ENCODE results near the gene CD3D.

The CD3D gene

GRCh38 chr11:118342503-118343161, at the start of gene CD3D:
TSS of gene CD3D (minus strand) at chr11:118342705. CDS start at chr11:118342607, 98 bp downstream.
- peak in 3 of 4 experiments; percentile 7 to 50 (median 34) for DNase-seq

GRCh38 chr11:118383657-118384056, 41.2 kb upstream of the CD3D start:
- no peak for DNase-seq

GRCh38 chr11:118382954-118383353, 40.4 kb upstream of the CD3D start:
- no peak for DNase-seq

GRCh38 chr11:118380571-118380970, 38.1 kb upstream of the CD3D start:
- no peak for DNase-seq

- DNase-seq, result no peak
These were observed 37.0 kb upstream of the CD3D start for GRCh38 chr11:118379497-118379896.

- DNase-seq, result no peak
These were observed 33.5 kb upstream of the CD3D start for GRCh38 chr11:118375978-118376377.

- DNase-seq, result no peak
These were observed 32.2 kb upstream of the CD3D start for GRCh38 chr11:118374729-118375128.

- no peak for DNase-seq
These were observed 31.4 kb upstream of the CD3D start for GRCh38 chr11:118373871-118374270.

- no peak for DNase-seq
These were observed 30.8 kb upstream of the CD3D start for GRCh38 chr11:118373263-118373662.

GRCh38 chr11:118370774-118371173, 28.3 kb upstream of the CD3D start:
- no peak for DNase-seq

GRCh38 chr11:118366287-118366686, 23.8 kb upstream of the CD3D start:
- DNase-seq, result no peak

- DNase-seq, result no peak
These were observed 22.6 kb upstream of the CD3D start for GRCh38 chr11:118364956-118365615.

GRCh38 chr11:118359295-118359958, 16.9 kb upstream of the CD3D start, which contains the start of gene UBE4A:
TSS of gene UBE4A (plus strand) at chr11:118359600. CDS start at chr11:118365081, 5,481 bp downstream.
- DNase-seq, result peak; percentile 88 to 95 (median 94)

- DNase-seq, result no peak
These were observed 15.6 kb upstream of the CD3D start for GRCh38 chr11:118358071-118358470.

- no peak for DNase-seq
These were observed 10.7 kb upstream of the CD3D start for GRCh38 chr11:118353084-118353710.

GRCh38 chr11:118349475-118349874, 7.0 kb upstream of the CD3D start:
- DNase-seq, result no peak

- DNase-seq, result peak in 3 of 4 experiments; percentile 35 to 71 (median 63)
These were observed 1.5 kb upstream of the CD3D start, which contains the start of gene CD3G for GRCh38 chr11:118343981-118344515. TSS of gene CD3G (plus strand) at chr11:118344344. CDS start at chr11:118344424, 80 bp downstream.

- DNase-seq, result no peak
These were observed 743 bp upstream of the CD3D start for GRCh38 chr11:118343248-118343647.

GRCh38 chr11:118341815-118342489, 553 bp downstream of the CD3D start:
- DNase-seq, result no peak

GRCh38 chr11:118341261-118341660, 1.2 kb downstream of the CD3D start:
- DNase-seq, result no peak

GRCh38 chr11:118340449-118340848, 2.1 kb downstream of the CD3D start:
- DNase-seq, result no peak

GRCh38 chr11:118339281-118339961, 3.1 kb downstream of the CD3D start:
- no peak for DNase-seq
